NCI-H510A treated with DMSO at 0.1 percent for 48 hours (cell line): ENCODE data around the gene REG1B.
A peak's percentile ranks its signal among the peaks of the same experiment; 100 is the strongest.
"Not testable (repeated sequence)": the region's sequence is repeated elsewhere in the genome, so short reads cannot be mapped to it uniquely, and the experiment has no call there.

Experiments
- DNase-seq: peaks from one replicate; lab custom pipeline; 2025; lab: John Stamatoyannopoulos, UW

REG1B gene

DNA sequence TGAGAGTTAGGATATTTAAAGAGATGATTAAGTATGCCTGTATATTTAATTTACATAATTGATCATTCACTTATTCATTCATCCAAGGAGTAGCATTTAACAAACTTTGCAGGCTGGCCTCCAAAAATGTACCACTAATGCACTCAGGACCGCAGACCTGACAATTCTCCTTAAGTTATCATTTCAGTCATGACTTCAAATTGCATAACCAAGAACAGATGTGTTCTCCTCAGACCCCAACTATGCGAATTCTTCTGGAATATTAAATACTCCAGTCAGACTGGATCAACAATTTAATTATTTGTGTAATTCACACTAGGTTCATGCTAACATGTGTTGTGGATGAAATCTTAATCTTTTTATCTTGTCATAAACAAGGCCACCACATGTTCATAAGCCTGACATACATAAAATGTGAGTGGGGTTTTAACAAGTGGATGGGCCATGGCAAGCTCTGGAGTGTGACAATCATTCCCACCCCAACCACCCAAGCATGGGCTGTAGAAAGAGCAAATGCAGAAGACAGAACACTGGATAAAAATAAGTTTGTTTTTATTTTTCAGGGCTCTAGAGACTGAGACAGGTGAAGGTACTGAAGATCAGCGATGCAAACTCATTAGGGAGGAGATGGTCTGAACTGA, 3.2 kb downstream of the REG1B start:
- DNase-seq, result no peak

DNA sequence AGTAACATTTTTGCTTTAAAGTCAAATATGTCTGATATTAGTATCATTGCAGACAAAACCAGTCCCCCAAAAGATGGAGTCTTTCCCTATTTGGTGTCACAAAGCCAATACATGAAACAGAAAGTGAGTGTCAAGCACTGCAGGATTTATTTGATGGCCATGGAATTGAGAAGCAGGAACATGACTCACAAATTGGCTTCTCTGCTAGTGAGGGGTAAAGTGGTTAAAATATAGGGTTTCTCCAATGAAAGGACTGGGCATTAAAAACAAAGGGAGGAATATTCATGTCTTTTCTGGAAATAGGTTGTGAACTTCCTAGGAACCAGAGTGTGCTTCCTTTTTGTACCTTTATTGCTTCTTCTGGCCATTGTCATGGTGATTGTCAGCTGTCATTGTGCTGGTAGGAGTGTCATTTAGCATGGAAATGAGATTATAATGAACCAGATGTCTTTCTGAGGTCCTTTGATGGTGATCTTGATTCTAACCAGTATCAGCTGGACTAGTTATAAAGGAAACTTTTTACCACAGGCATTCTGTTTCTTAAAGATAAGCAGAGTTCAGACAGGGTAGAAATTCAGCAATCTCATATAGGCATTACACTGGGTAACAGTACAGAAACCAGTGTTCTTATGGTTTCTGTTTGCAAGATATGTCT, 4.1 kb downstream of the REG1B start:
- DNase-seq, result no peak

- peak; percentile 0 for DNase-seq
Observed at GRCh38 chr2:79082987-79083386, 4.8 kb downstream of the REG1B start.

DNA sequence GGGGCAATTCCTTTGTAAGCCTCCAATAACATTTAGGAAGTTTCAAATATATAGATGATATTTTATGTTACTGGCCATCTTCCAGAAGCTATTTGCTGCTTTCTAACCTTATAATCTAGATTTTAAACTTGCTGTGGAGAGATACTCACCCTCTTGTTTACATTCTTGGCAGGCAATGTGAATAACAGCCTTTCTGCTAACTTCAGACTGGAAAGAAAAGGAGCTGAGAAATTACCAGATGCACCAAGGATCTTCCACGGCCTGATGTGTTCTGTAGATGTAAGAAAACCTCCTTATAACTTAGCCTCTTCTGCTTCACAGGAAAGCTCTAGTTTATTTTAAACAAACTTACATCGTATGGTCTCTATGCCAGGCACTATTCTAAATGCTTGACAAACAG, 16.7 kb downstream of the REG1B start:
- no peak for DNase-seq

GRCh38 chr2:79065201-79065600, 22.6 kb downstream of the REG1B start:
- DNase-seq, result no peak

- DNase-seq, result not testable (repeated sequence)
Observed at GRCh38 chr2:79054769-79055168, 33.0 kb downstream of the REG1B start.

DNA sequence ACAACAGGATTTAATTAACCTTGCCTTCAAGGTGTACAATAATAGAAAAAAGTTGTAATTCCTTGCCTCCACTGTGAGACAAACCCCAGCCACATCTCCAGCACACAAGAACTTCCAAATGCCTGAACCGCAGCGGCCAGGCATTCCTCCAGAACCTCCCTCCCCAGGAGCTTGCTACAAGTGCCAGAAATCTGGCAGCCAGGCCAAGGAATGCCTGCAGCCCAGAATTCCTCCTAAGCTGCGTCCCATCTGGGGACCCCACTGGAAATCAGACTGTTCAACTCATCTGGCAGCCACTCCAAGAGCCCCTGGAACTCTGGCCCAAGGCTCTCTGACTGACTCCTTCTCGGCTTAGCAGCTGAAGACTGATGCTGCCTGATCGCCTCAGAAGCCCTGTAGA, 34.3 kb downstream of the REG1B start:
- not testable (repeated sequence) for DNase-seq

DNA sequence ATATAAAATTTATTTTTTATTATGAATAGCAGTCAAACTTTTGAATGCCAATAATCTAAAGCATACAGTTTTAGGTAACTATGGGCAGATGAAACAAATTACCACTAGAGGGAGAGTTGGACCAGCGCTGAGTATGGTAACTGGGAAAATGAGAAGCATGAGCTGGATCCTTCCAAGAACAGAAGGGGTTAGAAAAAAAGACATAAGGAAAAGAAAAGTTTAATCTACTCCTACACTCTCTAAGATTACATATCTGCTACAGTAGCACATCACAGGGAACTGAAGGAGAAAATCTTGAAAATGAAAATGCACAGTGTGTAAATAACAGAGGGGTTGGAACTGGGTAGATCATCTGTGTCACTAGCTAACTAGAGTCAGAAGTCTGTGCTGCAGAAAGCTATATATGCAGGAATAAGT, 46.8 kb downstream of the REG1B start:
- DNase-seq, result peak; percentile 8

DNA sequence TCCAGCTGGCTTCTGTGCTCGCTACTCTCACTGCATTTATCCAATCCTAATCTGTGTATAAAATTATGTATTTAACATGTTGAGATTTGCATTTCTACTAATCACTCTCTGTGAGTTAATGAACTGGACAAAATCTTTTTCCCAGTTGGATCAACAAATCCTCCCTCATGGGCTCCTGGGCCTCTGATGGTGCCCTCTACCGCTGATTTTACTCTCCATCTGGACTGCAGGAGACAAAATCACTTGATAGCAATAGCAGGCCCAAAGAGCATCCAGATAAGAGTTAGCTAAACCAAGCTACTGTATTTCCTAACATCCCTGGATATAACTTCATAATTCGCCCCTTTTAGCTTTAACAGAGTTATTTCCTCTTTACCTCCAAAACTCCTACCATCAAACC, 47.8 kb downstream of the REG1B start:
- DNase-seq, result no peak
